DMS79 (cell line): Measurements from ENCODE around the gene ABCB9.
"Not testable (repeated sequence)": the region's sequence is repeated elsewhere in the genome, so short reads cannot be mapped to it uniquely, and the experiment has no call there.

ENCODE experiments used
- DNase-seq: peaks from one replicate; lab custom pipeline; 2025; lab: John Stamatoyannopoulos, UW

Gene ABCB9

DNA sequence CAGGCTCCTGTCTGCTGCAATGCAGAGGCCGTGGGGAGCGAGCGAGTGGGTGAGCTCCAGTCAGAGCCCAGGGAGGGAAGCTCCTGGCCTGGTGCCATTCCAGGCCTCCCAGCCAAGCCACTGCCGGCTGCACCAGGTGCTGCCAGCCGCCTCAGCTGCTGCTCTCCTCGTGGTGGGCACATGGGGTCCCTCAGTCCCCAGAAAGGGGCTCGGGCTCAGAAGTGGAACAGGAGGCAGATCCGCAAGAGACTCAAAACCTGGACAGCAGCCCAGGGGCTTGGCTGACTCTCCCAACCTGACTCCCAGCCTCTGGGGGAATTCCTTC is 2.4 kb downstream of the ABCB9 start:
- DNase-seq, result peak; percentile 49

GRCh38 chr12:122961531-122962329 is 4.5 kb downstream of the ABCB9 start:
- DNase-seq, result peak; percentile 86

DNA sequence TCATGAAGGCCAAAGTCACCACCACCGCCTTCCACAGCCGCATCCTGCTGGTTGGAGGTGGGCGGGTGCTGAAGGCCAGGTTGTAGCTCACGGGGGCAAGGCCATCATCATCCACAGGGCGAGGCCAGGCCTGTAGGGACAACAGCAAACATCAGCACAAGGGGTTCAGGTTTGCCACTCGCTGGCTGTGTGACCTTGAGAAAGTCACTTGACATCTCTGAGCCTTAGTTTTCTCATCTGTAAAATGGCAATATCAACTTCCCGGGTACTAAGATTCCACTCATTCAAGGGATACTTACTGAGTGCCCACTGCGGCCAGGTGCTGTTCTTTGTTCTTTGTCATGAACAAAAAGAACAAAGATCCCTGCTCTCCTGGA is 6.1 kb downstream of the ABCB9 start:
- no peak for DNase-seq

DNA sequence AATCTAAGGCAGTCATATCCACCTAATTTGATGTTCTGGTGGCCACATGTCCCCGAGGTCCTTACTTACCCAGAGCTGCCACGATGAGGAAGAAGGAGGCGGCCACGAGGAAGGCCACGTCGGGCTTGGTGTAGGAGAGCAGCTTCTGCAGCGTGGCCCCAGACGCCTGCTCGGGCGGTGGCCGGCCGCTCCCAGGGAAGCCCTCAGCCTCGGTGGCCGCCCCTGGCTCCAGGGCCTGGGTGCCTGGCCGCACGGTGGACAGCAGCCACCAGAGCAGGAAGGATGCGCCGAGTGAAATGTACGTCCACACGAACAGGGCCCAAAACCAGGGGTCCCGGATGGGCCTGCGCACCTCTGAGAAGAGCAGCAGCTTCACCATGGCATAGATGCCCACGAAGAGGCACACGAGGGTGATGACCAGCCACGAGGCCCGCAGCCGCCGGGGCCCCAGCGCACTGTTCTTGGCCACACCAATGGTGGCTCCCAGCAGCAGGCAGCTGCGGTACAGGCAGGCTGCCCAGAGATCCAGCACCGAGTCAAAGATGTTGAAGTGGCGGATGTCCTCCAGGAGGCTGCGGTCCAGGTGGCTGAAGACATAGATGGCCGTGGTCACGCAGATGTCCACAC is 6.6 kb downstream of the ABCB9 start:
- no peak for DNase-seq

- DNase-seq, result no peak
Measured at GRCh38 chr12:122958198-122958888, 7.9 kb downstream of the ABCB9 start.

DNA sequence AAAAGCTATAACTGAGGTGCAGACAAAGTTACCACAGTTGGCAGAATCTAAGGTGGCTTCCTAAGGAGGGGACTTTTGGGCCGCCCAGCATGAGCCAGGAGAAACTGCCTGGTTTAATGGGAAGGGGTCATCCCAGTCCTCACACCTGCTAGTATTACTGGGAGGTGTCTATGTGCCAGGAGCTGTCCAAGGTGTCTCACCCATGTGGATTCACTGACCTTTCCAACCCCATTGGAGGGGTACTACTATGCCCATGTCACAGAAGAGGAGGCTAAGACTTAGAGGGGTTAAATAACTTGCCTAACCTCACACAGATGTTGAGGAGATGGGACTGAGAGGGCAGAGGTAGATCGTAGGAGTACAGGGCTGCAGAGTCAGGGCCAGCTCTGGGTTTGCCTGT is 10.2 kb downstream of the ABCB9 start:
- DNase-seq, result no peak

DNA sequence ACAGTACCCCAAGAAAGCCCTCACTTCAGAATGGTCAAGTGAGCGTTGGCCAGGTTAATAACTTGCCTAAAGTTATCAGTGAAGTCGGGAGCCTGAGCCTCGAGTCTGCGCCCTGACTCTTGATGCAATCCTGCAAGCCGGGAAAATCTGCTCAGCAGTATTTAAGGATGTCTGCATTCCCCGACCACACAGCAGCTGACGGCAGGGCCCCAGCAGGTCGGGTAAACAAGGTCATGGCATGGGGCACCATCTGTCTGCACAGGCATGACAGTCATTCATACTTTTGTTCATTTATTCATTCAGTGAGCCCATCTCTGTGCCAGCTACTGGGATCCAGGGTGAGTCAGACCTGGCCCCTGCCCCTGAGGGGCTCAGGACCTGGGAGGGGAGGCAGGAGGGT is 11.1 kb downstream of the ABCB9 start:
- DNase-seq, result no peak

DNA sequence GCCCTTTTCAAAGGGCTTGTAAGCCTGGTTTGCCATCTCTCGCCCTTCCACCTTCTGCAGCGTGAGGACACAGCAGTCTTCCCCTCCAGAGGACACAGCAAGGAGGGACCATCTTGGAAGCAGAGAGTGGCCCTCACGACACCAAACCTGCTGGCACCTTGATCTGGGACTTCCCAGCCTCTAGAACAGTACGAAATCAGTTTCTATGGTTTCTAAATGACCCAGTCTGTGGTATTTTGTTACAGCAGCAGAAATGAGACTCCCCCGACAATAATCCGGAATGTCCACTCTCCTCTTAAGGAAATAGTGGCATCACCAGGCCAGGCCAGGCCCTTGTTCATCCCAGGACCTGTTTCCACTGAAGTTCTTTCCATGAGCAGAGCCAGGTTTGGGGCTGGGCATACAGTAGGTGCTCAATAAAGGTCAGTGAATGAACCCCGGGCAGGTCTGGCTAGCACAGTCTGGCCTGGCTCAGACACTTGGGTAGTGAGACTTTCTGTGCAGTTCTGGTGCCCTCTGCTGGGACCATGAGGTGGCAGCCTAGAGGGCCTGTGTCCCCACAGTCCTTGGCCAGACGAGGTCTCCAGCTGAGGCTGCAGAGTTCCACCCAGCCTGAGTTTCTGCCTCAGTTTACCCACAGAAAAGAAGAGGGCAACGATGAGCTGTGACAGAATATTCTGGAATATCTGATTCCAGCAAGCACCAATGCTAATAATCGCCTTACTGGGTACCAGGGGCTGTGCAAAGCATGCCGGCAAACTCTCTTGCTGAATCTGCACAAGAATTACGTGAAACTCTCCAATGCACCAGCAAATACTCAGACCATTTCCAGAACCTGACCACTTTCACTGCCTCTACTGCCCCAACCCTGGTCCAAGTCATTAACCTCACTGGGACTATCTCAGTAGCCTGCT is 14.0 kb downstream of the ABCB9 start:
- no peak for DNase-seq

GRCh38 chr12:122951406-122951805 is 14.9 kb downstream of the ABCB9 start:
- DNase-seq, result no peak

DNA sequence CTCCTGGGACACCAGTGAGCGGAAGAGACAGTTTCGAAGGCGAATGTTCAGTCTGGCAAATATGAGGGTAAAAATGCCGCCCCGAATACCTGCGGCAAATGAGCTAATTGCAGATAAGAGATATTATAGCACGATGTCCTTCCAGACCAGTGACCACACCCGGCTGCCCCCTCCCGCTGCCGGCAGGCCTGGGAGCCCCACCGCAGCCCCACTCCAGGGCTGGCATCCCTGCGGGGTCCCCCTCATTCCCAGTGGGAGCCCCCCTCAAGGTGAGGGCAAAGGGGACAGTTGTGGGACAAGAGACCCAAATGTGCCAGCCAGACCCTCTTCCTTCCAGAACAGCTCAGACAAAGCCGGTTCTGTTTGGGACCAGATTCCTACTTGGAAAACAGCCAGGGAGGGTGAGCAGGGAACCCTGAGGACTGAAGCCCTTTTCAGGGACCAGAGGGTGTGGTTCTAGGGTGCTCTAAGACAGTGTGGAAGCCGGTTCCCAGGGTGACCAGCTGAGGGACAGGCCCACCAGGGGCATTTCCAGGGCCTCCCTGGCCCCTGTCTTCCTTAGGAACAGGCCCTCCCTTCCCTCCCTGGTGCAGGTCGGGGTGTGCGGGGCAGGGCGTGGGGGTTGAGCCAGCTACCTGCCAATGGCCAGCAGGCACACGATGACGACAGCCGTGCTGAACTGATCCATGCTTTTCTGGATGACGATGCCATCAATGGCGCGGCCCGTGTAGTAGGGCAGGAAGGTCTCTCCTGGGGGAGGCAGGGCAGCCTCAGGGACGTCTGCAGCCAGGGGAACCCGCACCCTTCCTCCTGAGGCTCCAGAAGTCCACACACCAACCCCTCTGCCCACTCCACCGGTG is 16.2 kb downstream of the ABCB9 start:
- DNase-seq, result no peak

GRCh38 chr12:122949405-122949804 is 16.9 kb downstream of the ABCB9 start:
- DNase-seq, result no peak

GRCh38 chr12:122948605-122949004 is 17.7 kb downstream of the ABCB9 start:
- no peak for DNase-seq

DNA sequence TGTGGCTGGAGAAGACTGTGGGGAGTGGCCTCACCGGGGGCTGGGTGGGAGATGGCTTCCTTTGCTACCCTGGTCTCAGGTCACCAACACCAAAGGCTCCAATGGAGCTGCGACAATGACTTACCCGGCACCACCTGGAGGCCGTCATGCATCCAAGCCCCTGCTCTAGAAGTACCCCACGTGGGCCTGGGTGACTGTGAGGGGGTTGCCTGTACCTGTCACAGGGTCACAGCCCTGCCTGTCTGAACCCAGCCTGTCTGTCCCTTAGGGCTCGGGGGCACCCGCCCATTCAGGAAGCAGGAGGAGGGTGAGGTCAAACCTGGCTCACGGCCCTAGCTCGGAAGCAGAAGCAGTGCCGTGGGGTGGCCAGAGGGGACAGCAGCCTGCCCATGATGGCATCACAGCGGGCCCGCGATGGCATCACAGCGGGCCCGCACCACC is 18.9 kb downstream of the ABCB9 start:
- DNase-seq, result no peak

DNA sequence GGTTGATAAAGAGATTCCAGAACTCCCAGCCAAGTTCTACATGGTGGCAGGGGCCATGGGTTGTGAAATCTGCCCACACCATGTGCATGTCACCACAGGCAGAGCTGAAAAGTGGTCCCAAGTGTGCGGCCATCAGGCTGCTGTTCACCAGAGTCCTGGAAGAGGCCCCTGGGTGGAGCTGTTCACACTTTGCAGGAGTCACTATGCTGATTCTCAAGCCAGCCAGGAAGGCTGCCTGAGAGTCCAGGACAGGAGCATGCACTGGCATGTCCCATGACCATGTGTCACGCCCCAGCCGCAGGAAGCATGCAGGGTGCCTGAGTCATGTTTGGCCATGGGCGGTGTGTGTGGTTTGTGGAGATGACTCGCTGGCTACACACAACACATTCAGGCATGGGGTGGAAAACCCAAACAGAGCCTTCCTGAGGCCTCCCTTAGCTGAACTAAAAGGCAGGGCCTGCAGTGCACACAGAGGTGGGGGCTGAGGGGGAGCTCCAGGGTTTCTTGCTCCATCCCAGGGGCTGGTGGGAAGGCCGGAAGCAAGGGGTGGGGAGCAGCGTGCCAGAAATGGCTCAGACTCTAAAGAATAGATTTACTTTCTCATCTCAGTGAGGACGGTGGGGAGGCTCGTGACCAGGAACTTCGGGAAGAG is 19.4 kb downstream of the ABCB9 start:
- DNase-seq, result no peak

- DNase-seq, result no peak
Measured at GRCh38 chr12:122944605-122945592, 21.4 kb downstream of the ABCB9 start.

DNA sequence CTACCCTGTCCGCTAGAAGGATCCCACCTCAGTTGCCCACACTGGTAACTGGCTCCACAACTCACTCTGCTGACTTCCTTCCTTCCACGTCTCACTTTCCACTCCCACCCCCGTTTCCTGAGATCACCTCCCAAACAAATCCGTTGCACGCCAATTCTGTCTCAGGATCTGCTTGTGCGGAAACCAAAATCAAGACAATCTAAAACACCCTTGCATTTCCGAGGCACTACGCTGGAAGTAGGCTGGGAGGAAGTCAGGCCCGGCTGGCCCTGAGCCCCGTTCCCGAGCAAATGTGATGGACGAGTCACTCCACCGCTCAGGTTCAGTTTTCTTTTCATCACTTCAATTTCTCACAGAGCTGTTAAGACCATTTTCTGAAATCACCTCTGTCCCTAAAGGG is 23.1 kb downstream of the ABCB9 start:
- no peak for DNase-seq

DNA sequence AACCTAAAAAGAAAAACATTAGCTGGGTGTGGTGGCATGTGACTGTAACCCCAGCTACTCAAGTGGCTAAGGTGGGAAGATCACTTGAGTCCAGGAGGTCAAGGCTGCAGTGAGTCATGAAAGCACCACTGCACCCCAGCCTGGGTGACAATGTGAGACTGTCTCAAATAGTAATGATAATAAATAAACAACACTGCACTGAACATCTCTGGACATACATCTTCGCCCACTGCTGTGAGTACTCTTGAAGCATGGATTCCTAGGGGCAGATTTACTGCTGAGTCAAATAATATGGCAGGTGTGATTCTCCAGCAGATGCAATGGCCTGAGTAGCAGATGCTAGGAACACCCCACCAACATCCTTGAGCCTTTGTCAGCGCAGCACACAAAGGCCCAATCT is 23.6 kb downstream of the ABCB9 start:
- no peak for DNase-seq

DNA sequence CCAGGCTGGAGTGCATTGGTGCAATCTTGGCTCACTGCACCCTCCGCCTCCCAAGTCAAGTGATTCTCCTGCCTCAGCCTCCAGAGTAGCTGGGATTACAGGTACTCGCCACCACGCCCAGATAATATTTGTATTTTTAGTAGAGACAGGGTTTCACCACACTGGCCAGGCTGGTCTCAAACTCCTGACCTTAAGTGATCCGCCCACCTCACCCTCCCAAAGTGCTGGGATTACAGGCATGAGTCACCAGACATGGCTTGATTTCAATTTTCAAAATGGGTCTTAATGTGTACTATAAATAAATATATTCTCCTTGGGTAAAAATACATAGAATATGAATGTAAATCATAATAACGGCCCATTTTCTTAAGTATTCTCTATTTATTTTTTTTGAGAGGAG is 24.9 kb downstream of the ABCB9 start:
- not testable (repeated sequence) for DNase-seq

DNA sequence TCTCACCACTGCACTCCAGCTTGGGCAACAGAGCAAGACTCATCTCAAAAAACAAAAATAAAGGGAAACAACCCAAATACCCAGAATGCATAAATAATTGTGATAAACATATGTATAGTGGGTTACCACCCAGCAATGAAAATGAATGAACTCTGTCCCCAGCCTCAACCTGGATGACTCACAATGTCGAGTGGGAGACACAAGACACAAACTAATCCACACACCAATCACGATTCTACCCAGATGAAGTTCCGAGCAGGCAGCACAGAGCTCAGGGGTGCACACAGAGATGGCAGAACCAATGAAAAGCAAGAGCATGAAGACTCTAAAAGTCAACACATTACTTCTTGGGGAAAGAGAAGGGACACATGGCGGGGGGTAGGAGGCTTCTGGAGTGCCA is 27.1 kb downstream of the ABCB9 start:
- DNase-seq, result no peak
